Activated B cell treated with CpG ODN at 0.5 μM for 24 hours (primary cell): ENCODE measurements around the gene KIF5A. TPM values are rescaled to one million over a fixed set of nuclear protein-coding genes. Genes with fewer than 3 reads are reported as not detected.
A peak's percentile ranks its signal among the peaks of the same experiment; 100 is the strongest.

Experiments
- ATAC-seq: fragments of 200-7000 bp; cut with Tn5 transposase; one replicate; pipeline ENCODE4 v1.10.0; 2021; ENCODE audit warnings: low read depth, mild to moderate bottlenecking, moderate library complexity
- CTCF ChIA-PET: fragments of 350-600 bp; sonication (Branson Sonifier 250); formaldehyde crosslinking; loops from one replicate; lab custom pipeline; 2021; ENCODE audit warnings: antibody characterized with exemption; lab: Charles Lee
- POLR2A ChIA-PET: fragments of 350-600 bp; sonication (Branson Sonifier 250); formaldehyde crosslinking; loops from one replicate; lab custom pipeline; 2021; ENCODE audit warnings: antibody characterized with exemption; lab: Charles Lee
- DNase-seq: peaks from one replicate; pipeline ENCODE4 v3.0.0; 2022
- H3K27ac Mint-ChIP-seq: one replicate; pipeline ENCODE4 v1.8.0; 2020; ENCODE audit warnings: mixed read lengths
- H3K27me3 Mint-ChIP-seq: one replicate; pipeline ENCODE4 v1.8.0; 2021; ENCODE audit warnings: mixed read lengths
- H3K36me3 Mint-ChIP-seq: one replicate; pipeline ENCODE4 v1.8.0; 2021; ENCODE audit warnings: low read depth, mixed read lengths
- H3K4me1 Mint-ChIP-seq: one replicate; pipeline ENCODE4 v1.8.0; 2021; ENCODE audit warnings: mixed read lengths
- H3K4me3 Mint-ChIP-seq: one replicate; pipeline ENCODE4 v1.8.0; 2020; ENCODE audit warnings: mild to moderate bottlenecking, mixed read lengths
- H3K9me3 Mint-ChIP-seq: one replicate; pipeline ENCODE4 v1.8.0; 2020; ENCODE audit warnings: mixed read lengths
- CTCF ChIP-seq: fragments of 200-600 bp; IDR thresholded peaks from one replicate; pipeline ENCODE4 v1.8.0; 2022; ENCODE audit warnings: antibody characterized with exemption, mild to moderate bottlenecking
- intact Hi-C: fragments of 100-400 bp; cut with micrococcal nuclease; formaldehyde crosslinking; loops from one replicate; pipeline ENCODE4 v1.15.1; 2024
- total RNA-seq: library from RNA; stranded (reverse); gene quantifications from 2 replicates; pipeline ENCODE4 v1.2.3, GENCODE V29; 2022

Gene KIF5A
- total RNA-seq, 1 donor from 2014 or later = 0.13 TPM

DNA sequence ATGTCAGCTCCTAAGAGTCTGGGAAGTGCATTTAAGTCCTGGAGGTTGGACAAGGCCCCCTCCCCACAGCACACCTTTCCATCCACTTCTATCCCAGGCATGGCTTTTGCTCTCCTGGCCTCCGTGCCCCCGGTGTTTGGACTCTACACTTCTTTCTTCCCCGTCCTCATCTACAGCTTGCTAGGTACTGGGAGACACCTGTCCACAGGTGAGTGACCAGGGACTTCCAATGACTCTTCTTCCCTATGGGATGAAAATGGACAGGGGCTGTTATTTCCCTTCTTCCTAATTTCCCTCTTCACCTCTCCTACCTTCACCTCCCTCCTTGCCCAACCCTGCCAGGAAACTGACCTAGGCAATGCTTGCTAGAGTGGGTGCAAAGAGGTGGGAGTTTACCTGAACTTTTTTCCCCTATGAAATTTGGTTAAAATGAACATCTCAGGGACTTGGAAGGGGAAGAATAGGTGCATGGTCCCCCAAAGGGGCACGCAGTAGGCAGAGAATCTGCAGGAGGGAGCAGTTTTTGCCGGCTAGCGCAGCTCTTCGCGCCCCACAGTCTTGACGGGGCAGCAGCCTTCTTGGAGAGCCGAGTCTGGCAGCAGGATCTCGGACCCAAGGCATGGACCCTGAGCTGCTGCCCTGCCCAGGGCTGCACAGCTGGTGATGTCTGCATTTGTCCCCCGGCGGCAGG is 70.5 kb downstream of the KIF5A start:
- CTCF ChIA-PET = interaction anchor here (0.9 to 8.4 kb wide), 6 partner anchors 8 to 162 kb away, joined by 3 to 126 read pairs (median 5); partner anchors contain the start of genes B4GALNT1 and GLI1
- no peak for ATAC-seq
- Mint-ChIP-seq H3K27ac (no peak overlapping the region), H3K9me3 (no peaks in the 10 kb centered on the region), H3K4me3 (peak overlapping the region; percentile 77), H3K4me1 (peaks cover 38% of the 10 kb centered on the region), H3K36me3 (no peaks in the 10 kb centered on the region), H3K27me3 (peaks cover 69% of the 10 kb centered on the region)
- intact Hi-C loops = loop anchor here (10.0 kb wide), 1 partner anchor 396 kb away; the partner anchor contains the start of gene SHMT2
- POLR2A ChIA-PET = interaction anchor here (0.6 to 2.5 kb wide), 3 partner anchors 37 to 133 kb away, joined by 3 to 14 read pairs (median 8); no protein-coding TSS in a partner anchor
- no peak for TF ChIP-seq CTCF
- no peak for DNase-seq

- DNase-seq (peak; percentile 40), ATAC-seq (no peak)
- Mint-ChIP-seq H3K27ac (no peak overlapping the region), H3K27me3 (peaks cover 75% of the 10 kb centered on the region), H3K9me3 (no peaks in the 10 kb centered on the region), H3K4me3 (peak overlapping the region; percentile 77), H3K36me3 (no peaks in the 10 kb centered on the region), H3K4me1 (peaks cover 35% of the 10 kb centered on the region)
- intact Hi-C loops = loop anchor here (1.0 to 10.0 kb wide), 7 partner anchors 10 to 396 kb away; partner anchors contain the start of genes ARHGEF25, GLI1, MBD6 and SHMT2
- ChIA-PET POLR2A (interaction anchor here (0.6 to 2.5 kb wide), 5 partner anchors 12 to 134 kb away, joined by 3 to 14 read pairs (median 6); partner anchors contain the start of genes B4GALNT1 and DDIT3), CTCF (interaction anchor here (0.9 to 8.4 kb wide), 6 partner anchors 9 to 162 kb away, joined by 3 to 126 read pairs (median 5); partner anchors contain the start of genes B4GALNT1 and GLI1)
- no peak for TF ChIP-seq CTCF
Measured at GRCh38 chr12:57620936-57621496, 71.2 kb downstream of the KIF5A start.

GRCh38 chr12:57621497-57622292 is 71.9 kb downstream of the KIF5A start:
- H3K4me3 Mint-ChIP-seq = peak overlapping the region; percentile 77
- H3K27ac Mint-ChIP-seq = no peak overlapping the region
- DNase-seq (peak; percentile 64), ATAC-seq (peak; percentile 75)
- H3K9me3 Mint-ChIP-seq = no peaks in the 10 kb centered on the region
- CTCF ChIA-PET = interaction anchor here (0.8 to 8.4 kb wide), 10 partner anchors 7 to 163 kb away, joined by 3 to 126 read pairs (median 6); partner anchors contain the start of genes B4GALNT1 and GLI1
- POLR2A ChIA-PET = interaction anchor here (0.6 to 2.5 kb wide), 4 partner anchors 11 to 122 kb away, joined by 3 to 14 read pairs (median 4); partner anchors contain the start of genes B4GALNT1 and DDIT3
- intact Hi-C loops = loop anchor here (1.0 to 10.0 kb wide), 7 partner anchors 10 to 397 kb away; partner anchors contain the start of genes ARHGEF25, GLI1, MBD6 and SHMT2
- H3K27me3 Mint-ChIP-seq = peaks cover 82% of the 10 kb centered on the region
- H3K4me1 Mint-ChIP-seq = peaks cover 35% of the 10 kb centered on the region
- no peak for TF ChIP-seq CTCF
- H3K36me3 Mint-ChIP-seq = no peaks in the 10 kb centered on the region

- DNase-seq (no peak), ATAC-seq (no peak)
- peaks cover 37% of the 10 kb centered on the region for H3K4me1 Mint-ChIP-seq
- TF ChIP-seq CTCF = no peak
- no peaks in the 10 kb centered on the region for H3K36me3 Mint-ChIP-seq
- CTCF ChIA-PET = interaction anchor here (0.8 to 8.4 kb wide), 5 partner anchors 8 to 40 kb away, joined by 3 to 126 read pairs (median 6); partner anchors contain the start of gene B4GALNT1
- no peaks in the 10 kb centered on the region for H3K9me3 Mint-ChIP-seq
- H3K27me3 Mint-ChIP-seq = peaks cover 81% of the 10 kb centered on the region
- intact Hi-C loops = loop anchor here (10.0 kb wide), 1 partner anchor 398 kb away; the partner anchor contains the start of gene SHMT2
- no peak overlapping the region for H3K27ac Mint-ChIP-seq
- POLR2A ChIA-PET = interaction anchor here (0.6 to 1.2 kb wide), 3 partner anchors 39 to 107 kb away, joined by 3 to 6 read pairs (median 3); partner anchors contain the start of gene DDIT3
- peak overlapping the region; percentile 70 for H3K4me3 Mint-ChIP-seq
Measured at GRCh38 chr12:57622293-57623245, 72.7 kb downstream of the KIF5A start.
